ENCODE results near the gene SCCPDH.
"Not testable (repeated sequence)": the region's sequence is repeated elsewhere in the genome, so short reads cannot be mapped to it uniquely, and the experiment has no call there.

The SCCPDH gene, protein sequence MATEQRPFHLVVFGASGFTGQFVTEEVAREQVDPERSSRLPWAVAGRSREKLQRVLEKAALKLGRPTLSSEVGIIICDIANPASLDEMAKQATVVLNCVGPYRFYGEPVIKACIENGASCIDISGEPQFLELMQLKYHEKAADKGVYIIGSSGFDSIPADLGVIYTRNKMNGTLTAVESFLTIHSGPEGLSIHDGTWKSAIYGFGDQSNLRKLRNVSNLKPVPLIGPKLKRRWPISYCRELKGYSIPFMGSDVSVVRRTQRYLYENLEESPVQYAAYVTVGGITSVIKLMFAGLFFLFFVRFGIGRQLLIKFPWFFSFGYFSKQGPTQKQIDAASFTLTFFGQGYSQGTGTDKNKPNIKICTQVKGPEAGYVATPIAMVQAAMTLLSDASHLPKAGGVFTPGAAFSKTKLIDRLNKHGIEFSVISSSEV

DNA sequence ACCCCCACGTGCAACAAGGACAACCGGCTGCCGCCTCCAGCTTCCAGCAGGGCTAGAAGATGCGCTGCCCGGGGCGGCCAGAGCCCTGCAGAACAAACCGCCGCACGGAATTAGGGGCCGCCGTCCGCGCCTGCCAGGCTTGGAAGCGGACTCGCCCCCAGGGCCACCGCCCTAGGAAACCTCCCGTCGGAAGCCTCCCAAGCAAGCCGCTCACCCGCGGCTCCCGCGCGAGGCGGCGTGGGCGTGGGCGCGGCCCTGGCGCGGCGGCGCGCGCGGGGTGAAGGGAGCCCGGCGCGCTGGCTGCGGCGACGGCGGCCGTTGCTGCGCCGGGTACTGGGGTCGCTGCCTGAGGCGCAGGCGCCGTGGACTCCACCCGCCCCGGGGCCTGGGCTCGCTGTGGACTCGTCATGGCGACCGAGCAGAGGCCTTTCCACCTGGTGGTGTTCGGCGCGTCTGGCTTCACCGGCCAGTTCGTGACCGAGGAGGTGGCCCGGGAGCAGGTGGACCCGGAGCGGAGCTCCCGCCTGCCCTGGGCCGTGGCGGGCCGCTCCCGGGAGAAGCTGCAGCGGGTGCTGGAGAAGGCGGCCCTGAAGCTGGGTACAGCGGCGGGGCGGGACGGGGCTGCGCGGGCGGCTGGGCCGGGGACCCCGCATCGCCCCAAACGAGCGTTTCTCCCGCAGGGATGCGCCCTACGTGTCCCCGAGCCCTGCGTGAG is at the start of gene SCCPDH:
TSS of gene SCCPDH (plus strand) at position 394 of the 715 bp plus-strand sequence. CDS start at position 408, 14 bp downstream.
- DNase-seq (ENCODE audit: low read depth): peak; percentile 72

DNA sequence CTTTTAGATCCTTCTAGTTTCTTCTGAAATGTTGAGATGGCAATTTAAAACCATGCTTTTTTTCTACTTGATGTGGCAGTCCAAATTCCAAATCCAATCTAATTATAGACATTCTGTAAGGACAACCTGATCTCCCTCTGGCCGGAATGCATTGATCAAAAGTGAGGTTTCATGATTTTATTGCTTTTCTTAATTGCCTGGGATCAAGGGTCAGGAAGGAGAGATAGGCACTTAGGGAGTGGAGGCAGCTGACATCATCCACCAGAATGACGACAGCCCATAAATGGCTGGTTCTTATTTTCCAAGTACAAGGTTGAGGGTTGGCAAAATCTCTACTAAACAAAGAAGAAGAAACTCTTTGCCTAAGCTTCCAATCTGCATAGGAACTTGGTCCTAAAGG is 46.4 kb upstream of the SCCPDH start:
- DNase-seq (ENCODE audit: low read depth): peak; percentile 17

DNA sequence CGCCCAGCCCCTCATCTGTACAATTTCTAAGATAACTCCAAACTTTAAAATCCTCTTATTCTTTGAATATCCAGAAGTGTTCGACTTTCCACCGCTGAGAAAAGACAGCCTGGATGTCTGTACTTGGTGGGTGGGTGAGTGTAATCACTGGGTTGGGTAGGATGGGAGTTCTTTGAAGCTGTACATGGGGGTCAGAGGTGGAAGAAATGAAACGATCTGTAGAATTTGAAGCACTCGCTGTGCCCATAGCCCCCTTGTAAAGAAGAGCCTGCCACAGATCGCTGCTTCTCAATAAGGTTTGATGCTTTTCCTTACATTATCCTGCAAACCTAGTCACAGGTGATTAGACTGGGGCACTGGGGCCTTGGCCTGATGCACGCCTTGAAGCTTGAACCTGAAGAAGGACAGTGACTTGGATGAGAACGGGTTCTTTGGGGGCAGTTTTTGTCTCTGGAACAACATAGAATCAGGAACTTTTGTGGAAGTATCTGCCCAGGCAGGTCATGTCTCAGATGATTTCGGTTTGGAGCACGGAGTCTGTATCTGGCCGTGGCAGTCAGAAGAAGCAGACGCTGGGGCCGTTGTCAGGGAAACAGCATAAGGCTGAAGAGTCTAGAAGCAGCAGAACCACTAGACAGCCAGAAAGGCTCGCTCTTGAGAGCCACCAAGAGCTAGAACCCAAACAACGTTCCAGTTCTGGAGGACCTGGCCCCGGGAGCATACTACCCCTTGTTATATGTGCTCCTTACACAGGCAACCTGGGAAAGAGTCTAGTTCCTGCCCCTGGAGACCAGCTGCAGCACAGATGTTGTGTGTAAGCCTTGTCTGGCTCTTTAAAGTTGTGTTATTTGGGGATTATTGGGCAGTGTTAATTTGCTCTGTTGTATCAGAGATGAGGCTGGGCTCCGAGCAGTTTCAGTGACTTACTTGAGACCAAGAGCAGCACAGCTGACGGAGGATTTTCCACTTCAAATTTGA is 45.1 kb upstream of the SCCPDH start:
- DNase-seq (ENCODE audit: low read depth): peak; percentile 32

DNA sequence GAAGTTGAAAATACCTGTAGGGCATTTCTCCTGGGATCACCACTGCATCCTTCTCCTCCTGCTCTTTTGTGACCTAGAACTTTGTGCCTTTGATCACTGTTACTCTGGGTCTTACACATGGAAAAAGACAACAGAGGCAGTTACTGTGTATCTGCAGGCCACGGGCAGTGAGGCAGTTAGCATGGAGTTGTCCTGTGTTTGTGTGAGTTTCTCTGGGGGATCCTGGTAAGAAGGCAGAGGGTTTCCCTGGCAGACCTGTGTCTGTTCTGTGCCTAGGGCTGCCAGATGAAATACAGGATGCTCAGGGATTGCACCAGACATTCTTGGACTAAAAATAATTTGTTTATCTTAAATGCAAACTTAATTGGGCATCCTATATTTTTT is 44.4 kb upstream of the SCCPDH start:
- peak; percentile 29 for DNase-seq (ENCODE audit: low read depth)

DNA sequence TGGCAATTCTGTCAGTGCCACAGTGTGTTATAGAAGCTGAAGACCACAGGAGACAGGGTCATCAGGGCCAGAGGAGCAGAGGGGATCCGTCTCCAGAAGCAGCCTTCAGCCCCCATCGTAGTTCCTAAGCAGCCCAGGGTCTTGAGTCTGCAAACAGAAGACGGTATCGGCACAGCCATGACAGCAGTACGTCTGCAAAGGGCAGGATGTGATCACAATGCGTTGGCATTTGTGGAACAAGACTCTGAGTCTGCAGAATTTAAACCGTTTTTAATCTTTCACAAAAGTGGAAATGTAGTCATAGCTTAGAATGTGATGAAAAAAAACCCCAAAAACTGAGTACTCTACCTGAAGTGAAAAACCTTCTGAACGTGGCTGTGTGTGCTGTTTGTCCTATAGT is 44.0 kb upstream of the SCCPDH start:
- DNase-seq (ENCODE audit: low read depth): peak; percentile 41

DNA sequence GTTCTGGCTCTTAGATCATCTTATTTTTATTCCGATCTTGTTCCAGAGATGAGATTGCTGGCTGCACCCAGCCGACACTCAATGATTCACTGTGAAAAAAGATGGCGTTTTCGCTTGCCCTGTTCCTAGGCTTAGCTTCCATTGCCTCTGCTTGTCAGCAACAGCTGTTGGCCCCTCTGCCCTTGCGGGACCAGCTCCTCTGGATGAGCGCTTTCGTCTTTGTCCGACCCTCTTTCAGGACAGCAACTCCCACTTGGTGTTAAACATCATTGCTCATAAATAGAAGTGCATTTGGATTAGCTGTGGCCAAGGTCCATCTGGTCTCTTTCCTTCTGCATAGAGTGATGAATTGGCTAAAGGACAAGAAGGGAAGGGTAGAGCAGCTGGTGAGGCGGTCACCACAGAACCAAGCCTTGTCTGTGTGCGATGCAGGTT is 43.5 kb upstream of the SCCPDH start:
- no peak for DNase-seq (ENCODE audit: low read depth)

DNA sequence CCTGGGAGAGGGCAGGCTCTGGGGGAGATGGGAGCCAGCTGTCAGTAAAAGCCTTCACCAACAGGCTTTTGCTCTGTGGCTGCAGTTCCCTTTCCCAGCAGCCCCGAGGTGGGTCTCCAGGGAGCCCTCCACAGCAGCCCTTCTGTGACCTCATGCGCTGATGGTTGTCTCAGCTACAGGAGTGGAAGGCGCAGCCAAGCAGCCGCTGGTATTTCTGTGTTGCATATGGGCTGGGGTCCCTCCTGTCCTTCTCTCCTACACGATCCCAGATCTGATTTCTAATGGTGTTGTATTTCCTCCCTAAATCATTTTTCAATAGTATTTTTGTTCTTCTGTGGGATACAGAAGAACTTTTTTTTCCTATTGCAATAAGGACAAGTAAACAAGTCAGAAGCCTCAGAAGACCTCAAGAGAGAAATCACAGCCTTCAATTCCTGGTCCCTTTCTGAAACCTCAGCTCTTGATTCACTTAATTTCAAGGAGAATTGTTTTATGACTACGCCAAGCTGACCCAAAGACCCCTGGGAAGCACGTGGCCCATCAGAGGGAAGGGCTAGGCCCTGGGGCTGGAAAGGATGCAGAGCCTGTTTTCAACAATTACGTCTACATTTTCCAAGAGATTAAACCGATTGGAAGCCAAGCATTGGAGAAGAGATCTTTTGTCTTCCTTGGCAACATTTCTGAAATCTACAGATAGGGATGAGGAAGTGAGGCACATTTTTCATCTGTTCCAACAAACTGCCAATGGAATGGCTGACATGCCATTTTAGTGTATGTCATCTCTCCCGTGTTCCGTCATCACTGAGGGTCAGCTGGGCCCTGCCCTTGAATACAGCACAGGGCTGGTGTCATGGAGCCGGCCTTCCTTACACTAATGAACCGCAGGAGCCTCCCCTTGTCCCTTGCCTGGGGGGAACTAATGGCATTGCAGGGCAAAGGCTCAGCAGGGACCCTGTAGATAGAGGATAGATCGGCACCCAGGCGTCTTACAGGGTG is 42.0 kb upstream of the SCCPDH start:
- peak; percentile 27 for DNase-seq (ENCODE audit: low read depth)

DNA sequence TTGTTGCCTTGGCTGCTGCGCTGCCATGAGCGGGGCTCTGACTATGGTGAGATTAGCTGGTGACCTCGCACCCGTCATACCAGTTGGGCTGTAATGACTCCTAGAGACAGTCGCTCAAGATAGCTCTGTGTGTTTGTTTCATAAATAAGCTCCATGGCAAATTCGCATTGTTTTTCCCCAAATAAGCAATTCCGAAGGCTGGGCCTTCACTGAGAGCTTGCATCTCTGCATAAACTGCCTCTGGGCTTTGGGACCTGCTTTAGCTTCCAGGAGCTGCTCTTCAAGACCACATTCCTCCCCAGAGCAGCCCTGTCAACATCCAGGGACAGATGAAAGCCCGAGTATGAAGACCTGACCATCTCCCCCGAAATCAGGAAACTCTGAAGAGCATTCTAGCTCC is 40.7 kb upstream of the SCCPDH start:
- DNase-seq (ENCODE audit: low read depth): no peak

DNA sequence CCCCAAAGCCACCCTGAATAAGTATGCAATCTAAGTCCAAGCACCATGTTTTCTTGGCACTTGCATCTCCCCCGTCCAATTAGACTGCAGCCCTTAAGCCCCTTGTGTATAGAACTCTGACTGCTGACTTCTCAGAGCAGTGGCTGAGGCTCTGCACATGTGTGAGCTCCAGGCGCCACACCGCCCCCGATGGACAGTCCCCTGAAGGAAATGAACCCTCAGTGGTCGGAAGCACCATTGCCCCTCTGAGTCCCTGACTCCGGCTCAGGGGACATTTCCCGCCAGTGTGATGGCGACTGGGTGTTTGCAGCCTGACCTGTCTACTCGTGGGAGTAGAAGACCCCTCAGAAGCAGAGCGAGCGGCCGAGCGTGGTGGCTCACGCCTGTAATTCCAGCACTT is 37.2 kb upstream of the SCCPDH start:
- no peak for DNase-seq (ENCODE audit: low read depth)

DNA sequence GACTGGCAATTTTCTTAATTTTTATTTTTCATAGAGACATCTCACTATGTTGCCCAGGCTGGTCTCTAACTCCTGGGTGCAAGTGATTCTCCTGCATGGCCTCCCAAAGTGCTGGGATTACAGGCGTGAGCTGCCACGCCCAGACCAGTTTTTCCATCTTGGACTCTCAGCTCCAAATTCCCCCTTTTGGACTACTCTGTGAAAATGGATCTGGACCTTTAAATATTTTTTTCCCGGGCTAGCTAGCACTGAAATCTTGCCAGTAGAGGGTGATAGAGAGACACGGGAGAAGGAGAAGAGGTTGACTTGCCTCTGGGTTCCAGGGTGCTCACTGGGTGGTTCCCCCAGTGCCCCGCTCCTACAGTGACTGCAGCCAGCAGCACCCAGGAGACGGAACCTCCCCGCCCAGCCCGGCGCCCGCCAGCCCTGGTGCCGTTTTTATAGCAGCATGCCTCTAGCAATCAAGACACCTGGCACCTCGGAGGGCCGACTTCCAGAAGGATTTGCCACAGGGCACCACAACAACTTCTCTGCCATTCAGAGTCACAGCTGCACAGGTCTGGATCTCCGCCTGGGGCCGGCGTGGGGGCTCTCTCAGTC is 34.7 kb upstream of the SCCPDH start:
- peak; percentile 84 for DNase-seq (ENCODE audit: low read depth)

DNA sequence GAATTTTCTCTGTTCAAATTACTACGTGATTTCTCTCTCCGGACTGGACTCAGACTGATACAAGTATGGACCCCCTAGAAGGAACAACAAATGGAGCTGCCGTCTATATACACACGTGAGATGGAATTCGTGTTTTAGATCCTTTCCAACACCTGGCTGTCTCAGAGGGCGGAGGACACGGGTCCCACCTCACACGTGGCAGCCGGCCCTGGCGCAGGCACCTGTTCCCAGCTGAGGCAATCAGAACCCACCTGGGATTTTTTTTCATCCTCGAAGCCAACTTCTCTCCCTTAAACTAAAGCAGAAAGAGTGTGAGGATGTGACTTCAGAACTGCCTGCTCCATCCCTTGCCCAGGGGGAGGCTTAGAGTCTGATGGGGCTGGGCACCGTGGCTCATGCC is 34.1 kb upstream of the SCCPDH start:
- DNase-seq (ENCODE audit: low read depth): no peak

DNA sequence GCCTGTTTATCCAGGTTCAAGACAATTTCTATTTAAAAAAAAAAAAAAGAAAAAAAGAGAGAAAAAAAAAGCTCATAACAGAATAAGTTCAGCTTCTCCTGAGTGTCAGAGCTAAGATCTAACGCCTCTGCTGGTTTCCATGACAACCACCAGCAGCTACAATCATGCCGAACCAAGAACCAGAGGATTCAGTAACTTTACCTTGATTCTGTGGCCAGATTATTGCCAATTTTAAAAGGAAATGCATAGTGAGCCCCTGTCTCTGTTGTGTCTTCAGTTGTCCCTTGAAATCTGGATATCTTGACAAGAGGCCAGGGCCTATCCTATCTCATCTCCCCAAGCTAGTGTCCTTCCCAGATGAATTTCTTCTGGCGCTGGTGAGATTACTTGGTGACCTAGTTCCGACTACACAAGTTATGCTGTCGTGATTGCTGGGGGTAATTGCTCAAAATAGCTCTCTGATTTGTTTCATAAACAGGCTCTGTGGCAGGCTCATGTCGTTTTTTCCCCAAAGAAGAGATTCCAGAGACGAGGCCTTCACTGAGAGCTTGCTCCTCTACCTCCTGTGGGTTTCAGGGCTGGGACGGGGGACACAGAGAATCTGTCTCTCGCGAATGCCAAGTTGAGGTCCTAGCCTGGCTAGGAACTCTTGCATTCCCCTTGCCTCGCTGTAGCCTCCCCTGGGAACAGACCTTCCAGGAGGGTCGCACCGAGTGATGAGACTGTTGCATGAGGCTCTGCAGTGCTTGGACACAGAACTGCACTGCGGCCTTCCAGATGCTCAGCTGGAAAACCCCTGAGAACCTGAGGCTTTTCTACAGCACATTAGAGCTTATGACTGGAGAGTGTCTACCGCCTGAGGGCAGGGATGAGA is 32.4 kb upstream of the SCCPDH start:
- peak; percentile 25 for DNase-seq (ENCODE audit: low read depth)

DNA sequence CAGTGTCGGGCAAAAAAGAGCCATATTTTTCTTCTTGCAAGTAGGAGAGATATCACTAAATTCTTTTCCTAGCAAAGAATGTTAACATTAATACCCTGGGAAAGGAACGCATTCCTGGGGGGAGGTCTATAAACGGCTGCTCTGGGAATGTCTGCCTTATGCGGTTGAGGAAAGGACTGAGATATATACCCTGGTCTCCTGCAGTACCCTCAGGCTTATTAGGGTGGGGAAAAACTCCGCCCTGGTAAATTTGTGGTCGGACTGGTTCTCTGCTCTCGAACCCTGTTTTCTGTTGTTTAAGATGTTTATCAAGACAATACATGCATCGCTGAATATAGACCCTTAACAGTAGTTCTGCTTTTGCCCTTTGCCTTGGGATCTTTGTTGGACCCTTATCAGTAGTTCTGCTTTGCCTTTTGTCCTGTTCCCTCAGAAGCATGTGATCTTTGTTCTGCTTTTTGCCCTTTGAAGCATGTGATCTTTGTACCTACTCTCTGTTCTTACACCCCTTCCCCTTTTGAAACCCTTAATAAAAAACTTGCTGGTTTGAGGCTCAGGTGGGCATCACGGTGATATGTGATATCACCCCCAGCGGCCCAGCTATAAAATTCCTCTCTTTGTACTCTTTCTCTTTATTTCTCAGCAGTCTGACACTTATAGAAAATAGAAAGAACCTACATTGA is 29.9 kb upstream of the SCCPDH start:
- not testable (repeated sequence) for DNase-seq (ENCODE audit: low read depth)

DNA sequence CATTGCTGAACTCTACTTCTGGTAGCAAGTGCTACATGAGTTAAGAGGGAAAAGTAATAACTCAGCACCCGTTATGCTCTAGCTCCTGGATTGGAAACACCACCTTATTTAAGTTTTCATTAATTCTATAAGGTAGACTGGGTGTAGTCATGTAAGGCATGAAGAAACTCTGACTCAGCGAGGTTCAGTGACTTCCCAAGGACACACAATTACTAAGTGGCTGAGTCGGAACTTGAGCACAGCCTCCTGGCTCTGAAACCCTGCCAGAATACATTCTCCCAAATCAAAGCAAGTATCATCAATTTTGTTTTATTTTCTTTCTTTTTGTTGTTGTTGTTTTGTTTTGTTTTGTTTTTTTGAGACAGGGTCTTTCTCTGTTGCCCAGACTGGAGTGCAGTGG is 29.1 kb upstream of the SCCPDH start:
- DNase-seq (ENCODE audit: low read depth): peak; percentile 30

DNA sequence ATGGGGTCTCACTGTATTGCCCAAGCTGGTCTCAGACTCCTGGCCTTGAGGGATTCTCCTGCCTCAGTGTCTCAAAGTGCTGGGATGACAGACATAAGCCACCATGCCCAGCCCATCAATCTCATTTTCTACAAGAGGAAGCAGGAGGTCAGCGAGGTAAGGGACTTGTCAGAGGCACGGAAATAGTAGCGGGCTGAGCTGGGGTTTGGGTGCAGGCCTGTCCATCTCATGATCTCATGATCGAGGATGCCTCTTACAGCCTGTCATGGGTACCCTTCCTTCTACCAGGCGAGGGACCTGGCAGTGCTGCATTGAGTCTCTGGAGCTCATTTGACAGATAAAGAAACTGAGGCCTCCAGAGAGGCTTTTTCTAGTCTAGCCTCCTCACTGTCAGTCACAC is 28.5 kb upstream of the SCCPDH start:
- no peak for DNase-seq (ENCODE audit: low read depth)

DNA sequence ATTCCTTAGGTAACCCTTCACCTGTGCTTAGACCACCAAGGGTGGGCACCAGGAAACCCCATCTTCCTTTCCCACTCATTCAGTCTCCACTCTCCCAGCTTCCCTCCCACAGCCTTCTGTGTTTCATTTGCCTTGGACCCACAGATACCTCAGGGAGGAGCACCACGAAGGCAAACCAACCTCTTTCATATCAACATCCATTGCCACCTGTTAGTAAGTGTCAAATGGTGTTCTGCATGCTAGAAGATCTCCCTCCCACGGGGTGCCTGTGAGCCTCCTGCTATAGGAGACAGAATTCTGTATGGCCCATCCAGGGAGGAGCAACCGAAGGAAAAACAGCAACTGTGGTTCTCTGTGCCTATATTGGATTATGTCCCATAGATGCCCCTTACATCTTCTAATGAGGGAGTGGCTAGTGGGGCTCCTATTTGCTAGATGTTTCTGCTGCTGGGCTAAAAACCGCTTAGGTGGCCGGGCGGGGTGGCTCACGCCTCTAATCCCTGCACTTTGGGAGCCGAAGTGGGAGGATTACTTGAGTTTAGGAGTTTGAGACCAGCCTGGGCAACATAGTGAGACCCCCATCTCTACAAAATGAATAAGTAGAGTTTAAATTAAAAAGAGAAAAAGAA is 25.6 kb upstream of the SCCPDH start:
- no peak for DNase-seq (ENCODE audit: low read depth)

DNA sequence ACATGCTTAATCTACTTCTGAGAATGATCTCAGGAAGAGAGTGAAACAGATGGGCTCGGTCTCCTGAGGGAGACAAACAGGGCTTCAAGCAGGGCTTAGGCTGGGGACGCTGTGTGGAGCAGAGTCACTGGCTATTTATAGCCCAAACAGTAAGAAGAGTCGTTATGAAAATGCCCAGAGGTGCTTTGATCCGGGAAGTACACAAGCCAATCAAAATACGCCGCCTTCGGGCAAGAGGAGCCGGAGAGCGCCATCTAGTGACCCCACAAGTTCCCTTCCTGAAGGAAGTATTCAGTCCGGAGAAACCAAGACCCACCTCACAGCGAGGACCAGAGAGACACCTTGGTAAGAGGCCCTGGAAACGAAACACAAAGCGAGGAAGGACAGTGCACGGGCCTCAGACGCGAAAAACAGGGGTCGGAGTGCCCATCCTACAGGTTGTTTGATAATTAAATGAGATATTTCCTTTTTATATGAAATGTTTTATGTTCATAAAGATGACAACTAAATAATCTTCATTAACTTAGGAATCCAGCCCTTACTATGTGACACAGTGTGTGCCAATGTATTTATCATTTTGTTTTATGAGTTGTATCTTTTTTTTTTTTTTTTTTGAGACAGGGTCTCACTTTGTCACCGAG is 25.0 kb upstream of the SCCPDH start:
- peak; percentile 97 for DNase-seq (ENCODE audit: low read depth)

DNA sequence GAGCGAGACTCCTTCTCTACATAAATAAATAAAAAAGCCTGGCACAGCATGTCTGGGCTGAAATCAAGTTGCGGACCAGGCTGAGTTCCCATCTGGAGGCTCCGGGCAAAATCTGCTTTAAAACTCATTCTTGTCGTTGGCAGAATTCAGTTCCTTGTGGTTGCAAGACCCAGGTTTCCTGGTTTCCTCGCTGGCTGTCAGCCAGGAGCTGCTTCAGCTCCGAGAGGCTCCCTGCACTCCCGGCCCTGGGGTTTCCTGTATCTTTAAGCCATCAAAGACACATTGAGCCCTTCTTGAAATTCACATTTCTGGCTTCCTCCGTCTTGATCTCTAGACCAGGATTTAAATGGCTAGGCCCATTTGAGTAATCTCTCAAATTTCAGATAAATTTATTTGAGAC is 20.6 kb upstream of the SCCPDH start:
- DNase-seq (ENCODE audit: low read depth): peak; percentile 25

Data from EH (cell line).